Vagina (tissue), 2 donors: ENCODE data around the gene CPLANE2. TPM values are rescaled to one million over a fixed set of nuclear protein-coding genes. Genes with fewer than 3 reads are reported as not detected.

Source experiments
- DNase-seq, 2 donors: peaks; one replicate each; pipeline ENCODE4 v3.0.0-alpha.2; 2017; ENCODE audit errors: extremely low spot score in 2 of 2
- H3K27ac ChIP-seq: fragments of 200-600 bp; sonication (generic); one replicate; pipeline ENCODE4 v1.5.1; 2019
- H3K27me3 ChIP-seq: fragments of 200-600 bp; sonication (generic); one replicate; pipeline ENCODE4 v1.5.1; 2019
- H3K36me3 ChIP-seq, 2 donors: fragments of 200-600 bp; sonication (generic); one replicate each; pipeline ENCODE4 v1.5.1; 2017 to 2019
- H3K4me1 ChIP-seq: fragments of 200-600 bp; sonication (generic); one replicate; pipeline ENCODE4 v1.5.1; 2019
- H3K4me3 ChIP-seq, 2 donors: fragments of 200-600 bp; sonication (generic); 1 replicate in 1 of 2; 2 replicates in 1 of 2; pipeline ENCODE4 v1.5.1; 2016 to 2019
- H3K9me3 ChIP-seq: fragments of 200-600 bp; sonication (generic); one replicate; pipeline ENCODE4 v1.5.1; 2019
- POLR2A ChIP-seq, 2 donors: fragments of 450-650 bp; IDR thresholded peaks; one replicate each; pipeline ENCODE4 v1.6.1; 2017; ENCODE audit warnings: antibody characterized with exemption in 2 of 2, mild to moderate bottlenecking in 2 of 2, moderate library complexity in 2 of 2
- POLR2AphosphoS5 ChIP-seq, 2 donors: sonication (generic); formaldehyde crosslinking; IDR thresholded peaks; one replicate each; pipeline ENCODE4 v1.9.0; 2017; ENCODE audit warnings: antibody characterized with exemption in 2 of 2, mild to moderate bottlenecking in 2 of 2, low read depth in 1 of 2; ENCODE audit not compliant: insufficient read depth in 1 of 2
- intact Hi-C: fragments of 100-400 bp; cut with DNase I; formaldehyde crosslinking; loops from one replicate; pipeline ENCODE4 v1.15.1; 2023
- small RNA-seq: library from RNA; depleted of rRNA; stranded (forward); fragments of <200 nt; gene quantifications from one replicate; pipeline ENCODE3, GENCODE V24; 2016
- total RNA-seq: library from RNA; depleted of rRNA; stranded (reverse); fragments of >200 nt; gene quantifications from one replicate; pipeline ENCODE4 v1.2.3, GENCODE V29; 2016
- TF ChIP-seq, protein P1 (sequence below), 3 experiments: fragments of 450-650 bp in 2 of 3; fragments of 200-600 bp in 1 of 3; sonication (generic) in 1 of 3; IDR thresholded peaks; one replicate each; pipeline ENCODE4 v1.5.1; 2017 to 2019; ENCODE audit warnings: antibody characterized with exemption in 3 of 3, mild to moderate bottlenecking in 2 of 3, moderate library complexity in 2 of 3

CPLANE2 gene
- total RNA-seq, 1 donor from 2014 or later: 1.2 TPM

DNA sequence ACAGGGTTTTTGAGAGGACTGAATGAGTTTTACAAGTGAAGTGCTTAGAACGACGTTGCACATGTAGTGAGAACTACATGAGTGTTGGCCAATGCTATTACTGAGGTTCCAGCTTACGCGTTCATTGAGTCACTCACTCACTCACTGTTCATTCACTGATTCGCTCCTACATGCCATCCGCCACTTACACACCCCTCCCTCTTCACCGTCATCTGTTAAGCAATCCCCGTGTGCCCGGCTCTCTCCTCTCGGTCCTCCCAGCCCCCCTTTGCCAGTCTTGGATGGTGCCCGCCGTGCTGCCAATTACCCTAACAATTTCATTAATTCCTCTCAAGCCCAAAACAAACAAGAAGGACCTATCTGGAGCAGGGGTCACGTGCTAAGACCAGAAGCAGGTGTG is 53.8 kb downstream of the CPLANE2 start:
- H3K36me3 ChIP-seq: no peaks in the 10 kb centered on the region
- DNase-seq: no peak
- H3K9me3 ChIP-seq: no peaks in the 10 kb centered on the region
- H3K4me1 ChIP-seq: peaks cover 57% of the 10 kb centered on the region
- peak overlapping the region; percentile 93 for H3K27ac ChIP-seq
- no peak overlapping the region for H3K4me3 ChIP-seq
- intact Hi-C loops: loop anchor here (5.0 kb wide), 2 partner anchors 36 to 64 kb away; no protein-coding TSS in a partner anchor
- H3K27me3 ChIP-seq: no peaks in the 10 kb centered on the region
- TF ChIP-seq, protein P1, sequence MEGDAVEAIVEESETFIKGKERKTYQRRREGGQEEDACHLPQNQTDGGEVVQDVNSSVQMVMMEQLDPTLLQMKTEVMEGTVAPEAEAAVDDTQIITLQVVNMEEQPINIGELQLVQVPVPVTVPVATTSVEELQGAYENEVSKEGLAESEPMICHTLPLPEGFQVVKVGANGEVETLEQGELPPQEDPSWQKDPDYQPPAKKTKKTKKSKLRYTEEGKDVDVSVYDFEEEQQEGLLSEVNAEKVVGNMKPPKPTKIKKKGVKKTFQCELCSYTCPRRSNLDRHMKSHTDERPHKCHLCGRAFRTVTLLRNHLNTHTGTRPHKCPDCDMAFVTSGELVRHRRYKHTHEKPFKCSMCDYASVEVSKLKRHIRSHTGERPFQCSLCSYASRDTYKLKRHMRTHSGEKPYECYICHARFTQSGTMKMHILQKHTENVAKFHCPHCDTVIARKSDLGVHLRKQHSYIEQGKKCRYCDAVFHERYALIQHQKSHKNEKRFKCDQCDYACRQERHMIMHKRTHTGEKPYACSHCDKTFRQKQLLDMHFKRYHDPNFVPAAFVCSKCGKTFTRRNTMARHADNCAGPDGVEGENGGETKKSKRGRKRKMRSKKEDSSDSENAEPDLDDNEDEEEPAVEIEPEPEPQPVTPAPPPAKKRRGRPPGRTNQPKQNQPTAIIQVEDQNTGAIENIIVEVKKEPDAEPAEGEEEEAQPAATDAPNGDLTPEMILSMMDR (IDR thresholded peaks at IDR 0.05): no peak
- TF ChIP-seq POLR2AphosphoS5 (IDR thresholded peaks at IDR 0.05; ENCODE audit: insufficient read depth in 1 of 2, low read depth in 1 of 2) (peak in 1 of 2 donors; percentile 57), POLR2A (IDR thresholded peaks at IDR 0.05) (no peak)

DNA sequence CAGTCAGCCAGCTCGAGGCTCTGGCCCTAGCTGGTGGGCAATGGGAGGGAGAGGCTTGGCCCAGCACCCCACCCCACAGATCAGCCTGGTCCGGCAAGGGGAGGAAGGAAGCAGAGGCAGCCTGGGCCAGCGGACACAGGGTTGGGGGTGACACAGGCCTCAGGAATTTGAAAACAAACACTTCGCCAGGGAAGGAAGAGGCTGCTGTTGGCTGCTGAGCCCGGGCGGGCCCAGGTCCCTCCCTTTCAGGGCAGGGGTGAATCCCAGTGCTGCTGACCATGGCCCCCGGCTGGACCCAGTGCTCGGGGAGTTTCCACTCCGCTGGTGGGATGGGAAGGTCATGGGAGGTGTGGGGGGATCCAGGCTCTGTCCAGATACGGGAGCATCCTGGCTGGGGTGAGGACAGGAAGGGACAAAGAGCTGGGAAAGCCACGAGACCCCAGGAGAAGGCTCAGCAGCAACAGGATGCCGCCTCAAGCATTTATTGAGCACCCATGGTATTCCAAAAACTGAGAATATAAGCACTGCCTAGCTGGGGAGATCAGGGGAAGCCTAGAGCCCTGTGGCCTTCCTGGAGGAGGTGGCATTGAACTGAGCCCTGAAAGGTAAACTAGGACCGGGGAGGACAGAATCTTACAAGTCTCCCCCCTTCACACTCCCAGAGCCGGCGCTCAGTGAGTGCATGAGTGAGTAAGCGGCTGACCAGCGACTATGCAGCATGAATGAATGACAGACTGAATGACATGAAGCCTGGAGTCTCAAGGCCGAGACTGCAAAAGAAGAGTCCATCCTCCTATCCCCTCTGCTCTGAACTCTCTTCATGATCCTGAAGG is 54.9 kb downstream of the CPLANE2 start:
- no peaks in the 10 kb centered on the region for H3K36me3 ChIP-seq
- H3K4me3 ChIP-seq: peak overlapping the region in 1 of 2 donors; percentile 16
- intact Hi-C loops: loop anchor here (5.0 kb wide), 2 partner anchors 35 to 65 kb away; no protein-coding TSS in a partner anchor
- DNase-seq: peak in 1 of 2 donors; percentile 97
- peaks cover 50% of the 10 kb centered on the region for H3K4me1 ChIP-seq
- peak overlapping the region; percentile 93 for H3K27ac ChIP-seq
- no peaks in the 10 kb centered on the region for H3K27me3 ChIP-seq
- H3K9me3 ChIP-seq: no peaks in the 10 kb centered on the region
- TF ChIP-seq POLR2A (IDR thresholded peaks at IDR 0.05) (no peak), POLR2AphosphoS5 (IDR thresholded peaks at IDR 0.05; ENCODE audit: insufficient read depth in 1 of 2, low read depth in 1 of 2) (peak; percentile 87 to 96)

Small RNAs within 50 kb of the gene (small RNA-seq; reads per million reads assigned to genes)
- gene MT1XP1: 0.34 reads per million

Other genes starting within 250 kb of the CPLANE2 start
- gene SRARP, start 232.9 kb downstream of the CPLANE2 start, total RNA-seq: not detected
- gene HSPB7, start 219.1 kb downstream of the CPLANE2 start, total RNA-seq: 19.4 TPM
- 0.25 TPM for gene CLCNKA, start 215.1 kb downstream of the CPLANE2 start, total RNA-seq
- gene CLCNKB, start 193.4 kb downstream of the CPLANE2 start, total RNA-seq: not detected
- 0.98 TPM for gene FAM131C, start 163.5 kb downstream of the CPLANE2 start, total RNA-seq
- gene EPHA2, start 81.1 kb downstream of the CPLANE2 start, total RNA-seq: 264 TPM
- 19.4 TPM for gene ARHGEF19, start 24.5 kb downstream of the CPLANE2 start, total RNA-seq
- 24.8 TPM for gene FBXO42, start 115.3 kb upstream of the CPLANE2 start, total RNA-seq
- 52.3 TPM for gene SZRD1, start 130.1 kb upstream of the CPLANE2 start, total RNA-seq
- gene SPATA21, start 200.2 kb upstream of the CPLANE2 start, total RNA-seq: not detected
- gene NECAP2, start 203.5 kb upstream of the CPLANE2 start, total RNA-seq: 41.7 TPM